ENCODE results near the gene EREG. TPM values are rescaled to one million over a fixed set of nuclear protein-coding genes. Genes with fewer than 3 reads are reported as not detected.

EREG gene
- polyA plus RNA-seq, 1 of the 3 experiments (the other 2 are of a cell fraction), result not detected

- WGBS (ENCODE audit: low lambda C conversion rate), result 25% methylated on average over 10 of the region's 10 CpGs
- Histone ChIP-seq H3K4me1 (ENCODE audit: control insufficient read depth in 1 of 2, insufficient read depth in 2 of 2, low read depth in 1 of 2, low read length in 1 of 2) (no peaks in the 10 kb centered on the region), H3K27ac (ENCODE audit: low read depth in 2 of 2, low read length in 1 of 2) (no peak overlapping the region), H3K9me3 (no peaks in the 10 kb centered on the region), H3K4me2 (no peak overlapping the region), H3K9me2 (no peaks in the 10 kb centered on the region), H3K36me3 (replicated peaks in 1 of 2; ENCODE audit: control insufficient read depth in 1 of 2, insufficient read depth in 2 of 2, low read length in 1 of 2) (no peaks in the 10 kb centered on the region), H3K4me3 (ENCODE audit: low read depth in 2 of 2, low read length in 1 of 2) (no peak overlapping the region), H3K27me3 (ENCODE audit: insufficient read depth) (peaks cover 13% of the 10 kb centered on the region; the same call in 1 of the 2 replicates), H3F3A (replicated peaks; ENCODE audit: insufficient read depth) (no peaks in the 10 kb centered on the region), H3K9ac (no peak overlapping the region), H4K20me1 (ENCODE audit: insufficient read depth) (no peaks in the 10 kb centered on the region), H3K79me2 (ENCODE audit: insufficient read depth) (no peaks in the 10 kb centered on the region), H2AFZ (ENCODE audit: low read depth) (no peak overlapping the region)
- POLR2A ChIA-PET, result no interaction called here
- no peak for DNase-seq
- TF ChIP-seq JUND (IDR thresholded peaks at IDR 0.05) (peak; percentile 28; the same call in 1 of the 2 replicates), RXRA (IDR thresholded peaks at IDR 0.05; ENCODE audit: borderline replicate concordance, low read depth) (no peak), FOSL2 (IDR thresholded peaks at IDR 0.05; ENCODE audit: borderline replicate concordance, low read depth) (peak; percentile 33; the same call in 1 of the 2 replicates), EP300 (IDR thresholded peaks at IDR 0.05; ENCODE audit: borderline replicate concordance in 1 of 2, low read depth in 1 of 2, low read length in 1 of 2) (peak in 1 of 2 experiments; percentile 21; a peak in 1 of 4 replicates)
- CTCF ChIA-PET, result no interaction called here
Measured at GRCh38 chr4:74374561-74375327, 9.8 kb downstream of the EREG start.

GRCh38 chr4:74375824-74376426, 11.0 kb downstream of the EREG start:
- H3K27ac ChIP-seq (ENCODE audit: low read depth in 2 of 2, low read length in 1 of 2), result no peak overlapping the region
- H3K4me2 ChIP-seq, result no peak overlapping the region
- no peaks in the 10 kb centered on the region for H3K36me3 ChIP-seq (replicated peaks in 1 of 2; ENCODE audit: control insufficient read depth in 1 of 2, insufficient read depth in 2 of 2, low read length in 1 of 2)
- no peaks in the 10 kb centered on the region for H3K9me2 ChIP-seq
- TF ChIP-seq SMC3 (IDR thresholded peaks at IDR 0.05; ENCODE audit: low read depth, low read length), result no peak
- no peak for TF ChIP-seq MAX (IDR thresholded peaks at IDR 0.05; ENCODE audit: low read depth)
- TF ChIP-seq ZBTB33 (IDR thresholded peaks at IDR 0.05; ENCODE audit: borderline replicate concordance, low read depth), result no peak
- no peak for TF ChIP-seq FOSL2 (IDR thresholded peaks at IDR 0.05; ENCODE audit: borderline replicate concordance, low read depth)
- no peak for TF ChIP-seq IRF3 (IDR thresholded peaks at IDR 0.05; ENCODE audit: low read depth, low read length)
- TF ChIP-seq EZH2phosphoT487 (IDR thresholded peaks at IDR 0.05; ENCODE audit: borderline replicate concordance, low read depth), result no peak
- 4% methylated on average over 7 of the region's 7 CpGs for WGBS (ENCODE audit: low lambda C conversion rate)
- H3K79me2 ChIP-seq (ENCODE audit: insufficient read depth), result no peaks in the 10 kb centered on the region
- ChIA-PET CTCF (interaction anchor here (0.7 to 1.3 kb wide), 5 partner anchors 21 to 247 kb away, joined by 3 to 5 read pairs (median 3); no protein-coding TSS in a partner anchor), POLR2A (no interaction called here)
- H4K20me1 ChIP-seq (ENCODE audit: insufficient read depth), result no peaks in the 10 kb centered on the region
- H3K27me3 ChIP-seq (ENCODE audit: insufficient read depth), result peaks cover 17% of the 10 kb centered on the region; the same call in 1 of the 2 replicates
- no peak overlapping the region for H3K9ac ChIP-seq
- DNase-seq, result no peak
- H2AFZ ChIP-seq (ENCODE audit: low read depth), result no peak overlapping the region
- no peaks in the 10 kb centered on the region for H3K4me1 ChIP-seq (ENCODE audit: control insufficient read depth in 1 of 2, insufficient read depth in 2 of 2, low read depth in 1 of 2, low read length in 1 of 2)
- H3K4me3 ChIP-seq (ENCODE audit: low read depth in 2 of 2, low read length in 1 of 2), result no peak overlapping the region; a peak in 1 of 4 replicates
- no peaks in the 10 kb centered on the region for H3F3A ChIP-seq (replicated peaks; ENCODE audit: insufficient read depth)
- H3K9me3 ChIP-seq, result no peaks in the 10 kb centered on the region
